SK-N-MC (cell line): ENCODE results near the gene GNAT2.

ENCODE experiments used
- EZH2 ChIP-seq: fragments of 200-600 bp; sonication (generic); IDR thresholded peaks from one replicate; pipeline ENCODE4 v1.6.1; 2017; ENCODE audit warnings: antibody characterized with exemption
- POLR2AphosphoS5 ChIP-seq: IDR thresholded peaks from 2 replicates; pipeline ENCODE4 v1.6.1; 2012; ENCODE audit warnings: mild to moderate bottlenecking, low read depth, low read length, borderline replicate concordance

GRCh38 chr1:109641078-109641740, 21.8 kb upstream of the GNAT2 start:
- TF ChIP-seq POLR2AphosphoS5 (no peak), EZH2 (no peak)
